HG03060 (cell line): ENCODE data around the gene SMIM45.

Source experiments
- ATAC-seq: cut with Tn5 transposase; IDR thresholded peaks from one replicate; pipeline ENCODE4 v1.9.1; 2021; ENCODE audit warnings: low read depth, moderate number of reproducible peaks; ENCODE audit not compliant: unreplicated experiment

Gene SMIM45

DNA sequence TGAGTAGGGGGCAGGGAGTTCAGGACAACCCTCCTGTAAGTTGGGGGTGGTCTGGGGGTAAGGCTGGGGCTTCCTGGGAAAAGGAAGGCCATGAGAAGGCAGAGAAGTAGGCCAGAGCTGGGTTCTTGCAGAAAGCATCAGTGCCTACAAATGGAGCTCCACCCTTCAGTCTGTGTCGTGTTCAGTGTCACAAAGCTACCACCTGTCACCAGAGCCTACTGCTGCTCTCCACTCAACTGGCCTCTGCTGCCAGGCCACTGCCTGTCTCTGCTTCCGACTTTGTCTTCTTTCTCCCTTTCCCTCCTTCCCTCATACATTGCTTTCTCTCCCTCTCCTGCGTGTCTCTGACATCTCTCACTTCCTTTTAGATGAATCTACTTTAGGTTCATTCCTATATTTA lies 43.3 kb downstream of the SMIM45 start:
- no peak for ATAC-seq

- no peak for ATAC-seq
Measured at GRCh38 chr22:41996826-41997225, 44.9 kb downstream of the SMIM45 start.

DNA sequence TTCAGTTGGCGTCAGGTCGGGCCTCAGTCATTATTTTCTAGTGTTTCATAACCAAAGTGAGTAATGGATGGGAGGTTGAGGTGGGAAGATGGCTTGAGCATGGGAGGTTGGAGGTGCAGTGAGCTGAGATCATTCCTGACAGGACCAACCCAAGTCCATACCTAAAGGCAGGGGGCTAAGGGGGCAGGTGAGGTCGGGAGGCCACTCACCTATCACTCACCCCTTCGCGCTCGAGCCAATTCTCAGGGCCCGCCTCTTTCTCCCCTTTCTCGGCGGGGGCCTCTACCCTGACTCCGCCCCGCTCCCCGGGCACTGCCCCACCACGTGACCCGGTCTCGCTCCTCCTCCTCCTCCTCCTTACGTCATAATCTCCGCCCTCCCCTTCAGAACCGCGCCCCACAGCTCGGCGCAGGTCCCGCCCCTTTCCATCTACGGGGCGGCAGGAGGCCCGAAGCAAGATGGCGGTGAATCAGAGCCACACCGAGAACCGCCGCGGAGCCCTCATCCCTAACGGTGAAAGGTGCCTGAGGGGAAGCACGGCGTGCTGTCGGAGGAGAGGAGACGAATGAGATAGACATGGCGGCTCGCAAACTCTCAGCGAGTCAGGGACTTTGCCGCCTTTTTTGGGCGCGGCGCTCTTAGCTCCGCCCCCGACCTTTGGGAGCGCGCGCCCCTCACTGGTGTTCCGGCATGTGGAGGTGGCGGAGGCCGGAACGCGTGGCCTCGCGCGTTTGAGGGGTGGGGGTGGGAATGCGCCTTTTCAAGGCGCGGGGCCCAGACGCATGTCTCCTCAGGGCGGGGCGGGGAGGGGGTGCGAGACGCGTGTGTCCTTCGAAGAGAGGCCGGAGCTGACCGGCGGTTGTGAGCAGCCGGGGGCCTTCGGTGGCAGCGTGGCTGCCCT lies 46.7 kb downstream of the SMIM45 start, which contains the start of gene WBP2NL:
WBP2NL (plus strand) TSS at position 428 of the 901 bp plus-strand sequence; CDS start at position 459, 31 bp downstream.
- ATAC-seq: no peak

DNA sequence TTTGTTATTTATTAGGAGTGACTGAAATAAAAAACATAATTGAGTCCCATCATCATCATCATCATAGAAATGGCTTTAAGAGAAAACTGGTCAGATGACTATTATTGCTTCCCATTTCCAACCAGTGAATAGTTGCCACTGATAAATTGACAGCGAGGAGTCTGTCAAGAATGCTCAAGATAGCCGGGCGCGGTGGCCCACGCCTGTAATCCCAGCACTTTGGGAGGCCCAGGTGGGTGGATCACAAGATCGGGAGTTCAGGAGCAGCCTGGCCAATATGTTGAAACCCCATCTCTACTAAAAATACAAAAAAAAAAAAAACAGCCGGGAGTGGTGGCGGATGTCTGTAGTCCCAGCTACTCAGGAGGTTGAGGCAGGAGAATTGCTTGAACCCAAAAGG lies 48.5 kb downstream of the SMIM45 start:
- no peak for ATAC-seq

- ATAC-seq: no peak
Measured at GRCh38 chr22:42001121-42001520, 49.2 kb downstream of the SMIM45 start.

DNA sequence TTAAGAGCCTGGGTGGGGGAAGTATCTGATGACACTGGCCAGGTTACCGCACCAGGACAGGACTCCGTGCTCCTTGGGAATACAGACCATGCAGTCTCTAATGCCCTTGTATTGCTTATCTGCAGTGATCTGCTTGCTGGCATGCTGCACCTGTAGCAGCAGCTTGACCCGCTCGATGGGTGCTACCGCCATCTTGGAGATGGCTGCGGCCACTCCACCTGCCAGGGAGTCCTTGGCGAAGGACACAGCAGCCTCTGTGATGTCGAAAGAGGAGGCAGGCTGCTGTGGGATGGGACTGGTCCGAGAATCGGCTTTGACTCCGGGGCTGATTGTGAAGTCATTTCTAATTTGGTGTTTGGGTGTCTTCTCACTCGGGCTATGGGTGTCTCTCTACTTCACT lies 49.8 kb downstream of the SMIM45 start:
- ATAC-seq: no peak

DNA sequence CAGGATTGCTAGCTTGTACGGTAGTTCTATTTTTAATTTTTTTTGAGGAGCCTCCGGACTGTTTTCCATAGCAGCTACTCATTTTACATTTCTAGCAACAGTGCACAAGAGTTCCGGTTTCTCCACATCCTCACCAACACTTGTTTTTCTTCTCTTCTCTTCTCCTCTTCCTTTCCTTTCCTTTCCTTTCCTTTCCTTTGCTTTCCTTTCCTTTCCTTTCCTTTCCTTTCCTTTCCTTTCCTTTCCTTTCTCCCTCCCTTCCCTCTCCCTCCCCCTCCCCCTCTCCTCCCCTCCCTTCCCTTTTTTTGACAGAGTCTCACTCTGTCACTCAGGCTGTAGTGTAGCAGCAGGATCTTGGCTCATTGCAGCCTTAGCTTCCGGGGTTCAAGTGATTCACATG lies 56.0 kb downstream of the SMIM45 start:
- no peak for ATAC-seq
